GOT3 (cell line): Measurements from ENCODE around the gene FMNL2.

Experiments
- DNase-seq: peaks from one replicate; lab custom pipeline; 2025; ENCODE audit warnings: mixed read lengths; lab: John Stamatoyannopoulos, UW

FMNL2 gene

DNA sequence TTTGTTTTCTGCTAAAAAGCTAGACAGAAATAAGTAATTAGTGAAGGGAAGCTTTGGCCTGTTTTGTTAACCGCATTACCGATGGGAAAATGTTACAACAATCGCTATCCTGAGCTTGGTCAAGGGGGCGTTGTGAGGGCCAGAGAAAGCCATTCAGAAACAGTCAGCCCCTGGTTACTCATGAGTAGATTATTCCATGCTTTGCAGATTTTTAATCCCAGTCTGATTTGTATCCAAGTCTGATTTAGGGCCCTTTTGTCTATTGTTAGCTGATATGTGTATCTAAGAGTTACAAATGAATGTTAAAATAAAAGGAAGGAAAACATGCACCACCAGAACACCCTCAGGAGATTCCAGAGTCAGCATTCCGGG, 283.2 kb downstream of the FMNL2 start:
- no peak for DNase-seq

DNA sequence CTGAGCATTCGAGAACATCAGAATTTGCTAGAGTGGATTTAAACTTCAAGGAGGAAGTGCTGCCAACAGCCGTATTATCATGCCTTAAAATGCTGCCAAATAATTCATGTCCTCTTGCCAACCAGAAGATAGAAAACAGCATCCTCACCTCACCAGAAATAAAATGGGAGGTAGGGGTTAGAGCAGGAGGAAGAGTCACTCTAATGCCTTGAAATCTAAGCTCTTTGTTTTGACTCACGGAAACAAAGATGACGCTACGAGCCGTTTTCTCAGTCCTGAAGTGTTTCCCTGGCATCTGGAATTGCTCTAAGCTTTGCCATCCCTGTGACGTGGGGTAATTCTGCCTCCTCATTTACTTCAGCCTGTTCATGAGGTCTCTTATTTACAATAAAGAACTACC, 285.2 kb downstream of the FMNL2 start:
- DNase-seq: no peak

DNA sequence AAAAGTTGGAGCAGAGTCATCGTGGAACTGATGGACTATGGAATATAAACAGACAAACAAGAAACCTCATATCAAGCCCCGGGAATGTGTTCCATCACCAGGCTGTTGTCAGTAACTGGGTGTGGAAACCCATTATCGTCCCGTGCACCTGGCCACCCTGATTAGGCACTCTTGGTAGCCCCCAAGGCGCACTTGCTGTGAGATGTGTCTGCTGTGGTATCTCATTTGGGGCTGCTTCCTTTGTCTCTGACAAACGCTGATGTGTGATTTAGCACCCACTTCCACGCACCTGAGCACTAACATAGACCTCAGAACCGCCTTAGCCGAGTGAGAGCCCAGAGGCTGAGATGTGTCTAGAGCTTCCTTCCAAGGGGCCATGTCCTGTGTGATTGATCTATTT, 286.0 kb downstream of the FMNL2 start:
- no peak for DNase-seq

DNA sequence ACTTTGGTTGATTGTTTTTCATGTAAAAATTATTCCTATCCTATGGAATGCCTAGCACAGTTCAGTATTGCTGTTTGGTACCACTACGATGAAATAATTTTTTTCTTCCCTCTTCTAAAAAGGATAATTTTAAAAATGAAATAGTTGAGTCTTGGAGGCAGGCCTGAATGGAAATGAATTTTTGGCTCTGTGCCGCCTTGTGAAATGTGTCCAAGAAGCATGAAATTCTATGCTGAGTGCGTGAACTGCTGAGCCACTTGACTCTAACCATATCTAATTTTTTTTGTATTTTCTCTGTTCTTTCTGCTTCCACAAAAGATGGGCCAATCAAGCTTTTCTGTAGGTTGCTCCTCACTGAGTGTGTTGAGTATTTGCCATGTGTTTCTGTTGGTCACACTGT, 287.2 kb downstream of the FMNL2 start:
- DNase-seq: no peak

DNA sequence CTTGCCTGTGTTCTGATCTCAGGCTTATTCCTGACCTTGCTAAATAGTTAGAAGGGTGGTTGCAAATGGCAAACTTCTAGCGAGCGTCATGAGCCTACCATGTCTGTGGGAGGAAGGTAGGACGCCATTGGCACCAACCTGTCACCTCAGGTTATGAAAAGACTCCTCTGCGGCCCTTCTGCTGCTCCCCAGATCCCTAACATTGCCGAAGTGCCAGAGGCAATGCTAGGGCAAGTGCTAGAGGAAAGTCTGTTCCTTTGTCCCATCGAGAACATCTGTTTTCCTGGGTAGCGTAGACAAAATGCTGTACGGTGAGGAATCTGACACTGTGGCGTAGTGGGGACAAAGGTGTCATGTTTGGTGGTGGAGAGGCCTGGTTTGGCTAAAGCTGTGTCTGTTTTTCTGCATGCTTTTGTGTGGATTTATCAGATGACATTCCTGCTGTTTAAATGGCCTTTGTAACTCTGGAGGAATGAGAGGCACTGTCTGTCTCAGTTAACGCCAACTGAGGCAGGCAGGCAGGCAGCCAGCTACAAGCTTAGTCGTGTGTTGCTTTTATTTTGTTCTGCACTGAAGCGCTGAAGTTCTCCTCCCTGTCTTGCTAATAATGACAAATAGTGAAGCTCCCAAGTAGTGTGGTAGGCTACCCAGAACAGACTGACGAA, 288.2 kb downstream of the FMNL2 start:
- DNase-seq: no peak

DNA sequence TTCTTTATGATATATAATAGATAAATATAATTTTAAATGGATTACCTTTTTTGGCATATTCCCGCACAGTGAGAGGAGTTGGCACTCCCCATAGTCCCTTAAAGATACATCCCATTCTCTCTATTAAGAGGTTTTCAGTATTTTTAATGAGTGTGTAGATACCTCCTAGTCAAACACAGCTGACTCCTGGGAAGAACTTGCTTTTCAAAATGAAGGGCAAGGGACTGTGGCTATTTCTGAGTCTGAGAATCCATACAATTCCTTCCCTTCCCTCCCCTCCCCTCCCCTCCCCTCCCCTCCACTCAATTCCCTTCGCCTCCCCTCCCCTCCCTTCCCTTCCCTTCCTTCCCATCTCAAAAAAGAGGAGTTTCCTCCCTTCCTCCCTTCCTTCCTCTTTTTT, 288.8 kb downstream of the FMNL2 start:
- no peak for DNase-seq

DNA sequence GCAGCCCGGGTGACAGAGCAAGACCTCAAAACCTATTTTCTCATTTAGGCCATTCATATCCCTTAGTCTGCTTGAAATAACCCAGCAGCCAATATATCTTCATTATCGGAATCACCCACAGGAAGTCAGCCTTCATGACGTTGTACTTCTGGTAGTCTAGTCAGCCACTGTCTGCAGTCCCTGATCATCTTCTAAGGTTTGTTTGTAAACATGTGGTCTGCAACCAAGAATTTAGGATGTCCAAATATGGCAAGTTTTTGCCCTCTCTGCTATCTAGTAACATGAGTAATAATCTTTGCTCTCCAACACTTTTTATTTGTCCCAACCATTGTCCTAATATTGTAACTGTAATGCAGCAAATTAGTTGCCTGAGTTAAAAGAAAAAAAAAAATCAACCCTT, 289.8 kb downstream of the FMNL2 start:
- no peak for DNase-seq

DNA sequence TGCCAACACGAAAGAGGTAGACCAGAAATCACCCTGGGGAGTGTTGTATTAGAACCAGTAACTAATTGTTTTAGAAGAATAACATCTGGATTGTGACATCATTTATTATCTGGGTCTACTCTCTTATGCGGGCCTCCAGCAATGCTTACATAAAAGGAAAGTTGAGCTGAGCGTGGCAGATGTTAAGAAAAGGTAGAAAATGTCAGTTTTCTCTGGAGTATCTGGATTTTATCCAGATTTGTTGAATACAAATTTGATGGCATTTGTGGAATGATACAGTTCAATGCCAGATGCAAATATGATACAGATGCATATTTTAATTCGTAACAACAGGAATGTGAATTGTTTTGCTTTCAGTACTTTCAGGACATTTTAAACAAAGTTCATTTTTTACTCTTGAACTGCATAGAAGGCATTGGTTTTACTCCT, 292.0 kb downstream of the FMNL2 start:
- no peak for DNase-seq

DNA sequence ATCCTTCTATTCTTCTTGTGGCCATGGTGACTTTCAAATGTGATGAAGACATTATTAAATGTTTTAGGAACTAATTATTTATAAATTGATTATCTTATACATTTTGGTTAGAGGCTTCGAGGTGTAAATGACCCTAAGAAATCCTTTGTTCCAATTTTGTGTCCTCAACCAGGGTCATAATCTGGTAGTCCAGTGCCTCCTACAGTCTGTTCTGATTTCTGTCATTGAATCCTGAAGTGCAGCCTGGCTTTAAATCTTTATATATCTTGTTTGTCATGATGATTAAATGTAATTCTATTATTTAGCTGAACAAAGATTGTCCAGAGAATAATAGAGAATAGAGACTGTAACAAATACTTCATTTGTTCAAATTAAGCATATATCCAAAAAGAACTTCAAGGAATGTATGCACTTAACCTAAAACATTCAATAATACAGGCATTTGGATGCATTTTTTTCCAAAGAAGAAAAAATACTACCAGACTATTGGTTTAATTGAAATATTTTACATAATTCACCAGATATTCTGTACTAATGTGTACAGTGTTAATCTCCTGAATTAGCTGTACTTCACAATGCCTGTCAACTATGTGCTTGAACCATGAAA, 292.5 kb downstream of the FMNL2 start:
- no peak for DNase-seq

DNA sequence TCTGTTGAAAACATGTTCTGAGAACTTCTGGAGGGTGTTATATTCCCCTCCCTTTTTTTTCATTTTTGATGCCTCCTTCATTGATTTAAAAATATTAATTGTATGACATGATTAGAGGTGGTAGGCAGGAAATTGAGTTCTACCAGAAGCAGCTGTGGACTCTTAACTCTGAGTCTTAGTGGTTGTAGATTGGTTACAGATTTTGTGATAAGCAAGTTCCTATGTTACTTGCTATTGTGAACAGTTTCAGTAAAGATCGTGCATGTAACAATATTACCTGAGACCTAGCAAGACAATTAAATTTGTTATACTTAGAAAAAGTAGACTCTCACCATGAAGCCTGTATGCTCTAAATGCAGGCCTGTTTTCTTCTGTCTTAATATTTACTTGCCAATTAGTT, 294.2 kb downstream of the FMNL2 start:
- DNase-seq: no peak

DNA sequence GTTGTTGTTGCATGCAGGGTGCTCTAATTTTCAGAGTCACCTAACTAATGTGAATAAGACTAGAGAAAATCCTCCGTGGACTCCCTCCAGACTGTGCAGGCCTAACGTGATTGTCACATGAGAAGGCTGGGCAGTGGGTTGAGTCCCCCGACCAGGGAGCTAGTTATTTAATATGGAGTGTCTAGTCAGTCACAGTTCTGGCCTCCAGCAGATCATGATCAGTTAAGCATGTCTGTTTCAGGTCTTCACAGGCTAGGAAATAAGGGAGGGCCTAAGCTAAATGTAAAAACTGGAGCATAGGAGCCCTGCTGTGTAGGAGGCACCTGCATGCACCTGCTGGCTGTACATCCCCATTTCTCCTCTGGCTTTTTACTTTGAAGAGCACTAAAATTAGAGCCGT, 295.5 kb downstream of the FMNL2 start:
- no peak for DNase-seq

DNA sequence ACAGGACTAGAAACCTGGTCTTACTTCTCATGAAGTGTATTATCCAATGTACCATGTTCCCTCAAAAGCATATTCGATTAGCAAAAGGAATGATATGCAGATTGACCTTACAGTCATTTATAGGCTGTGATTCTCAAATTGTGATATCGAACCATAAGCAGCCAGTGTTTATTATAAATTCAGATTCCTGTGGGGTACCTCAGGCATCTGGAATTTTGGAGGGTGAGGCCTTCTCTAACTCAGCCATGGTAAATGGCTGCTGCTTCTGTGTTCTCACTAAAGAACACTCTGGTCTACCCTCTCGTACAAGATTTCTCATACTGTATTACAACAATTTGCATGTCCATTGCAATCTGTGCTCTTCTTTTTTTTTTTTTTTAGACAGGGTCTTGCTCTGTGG, 297.8 kb downstream of the FMNL2 start:
- no peak for DNase-seq

DNA sequence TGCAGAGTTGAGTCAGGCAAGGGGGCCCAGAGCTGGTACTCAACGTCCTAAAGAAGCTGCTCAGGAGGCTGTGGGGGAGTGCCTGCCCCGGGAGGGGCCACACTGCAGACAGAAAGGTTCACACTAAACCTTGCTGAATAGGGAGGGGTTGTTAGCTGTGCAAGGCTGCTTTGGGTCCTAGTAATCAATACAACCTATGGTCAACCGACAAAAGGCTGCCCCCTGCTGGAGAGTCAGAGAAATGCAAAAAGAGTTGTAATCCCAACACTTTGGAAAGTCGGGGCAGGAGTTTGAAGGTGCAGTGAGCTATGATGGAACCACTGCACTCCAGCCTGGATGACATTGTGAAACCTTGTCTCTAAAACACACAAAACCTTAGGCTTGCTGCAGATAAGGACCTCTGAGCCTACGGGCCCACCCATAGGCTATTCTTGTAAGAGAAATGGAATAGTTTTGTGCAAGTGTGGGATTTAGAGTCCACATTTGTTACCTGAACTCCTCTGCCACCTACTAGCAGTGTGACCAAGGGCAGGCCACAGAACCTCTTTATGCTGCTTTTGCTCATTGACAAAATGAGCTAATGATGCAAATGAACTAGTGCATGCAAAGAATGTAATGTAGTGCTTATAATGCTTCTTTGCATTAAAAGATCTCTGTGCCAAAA, 300.8 kb downstream of the FMNL2 start:
- no peak for DNase-seq

DNA sequence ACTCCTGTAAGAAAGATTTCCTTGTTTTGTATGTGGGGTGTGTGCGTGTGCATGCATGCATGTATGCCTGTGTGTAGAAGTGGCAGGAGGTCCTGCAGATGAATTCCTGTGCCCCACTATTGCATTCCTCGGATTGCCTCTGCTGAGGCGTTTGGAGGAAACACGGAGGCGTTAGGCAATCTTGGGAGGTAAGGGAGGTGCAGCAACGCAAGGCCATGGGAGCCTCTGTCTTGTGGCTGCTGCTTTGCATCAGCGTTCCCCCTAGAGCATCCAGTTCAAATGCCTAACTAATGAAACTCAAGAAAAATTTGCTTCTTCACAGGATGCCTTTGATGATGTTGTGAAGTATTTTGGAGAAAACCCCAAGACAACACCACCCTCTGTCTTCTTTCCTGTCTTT, 302.3 kb downstream of the FMNL2 start:
- DNase-seq: no peak

DNA sequence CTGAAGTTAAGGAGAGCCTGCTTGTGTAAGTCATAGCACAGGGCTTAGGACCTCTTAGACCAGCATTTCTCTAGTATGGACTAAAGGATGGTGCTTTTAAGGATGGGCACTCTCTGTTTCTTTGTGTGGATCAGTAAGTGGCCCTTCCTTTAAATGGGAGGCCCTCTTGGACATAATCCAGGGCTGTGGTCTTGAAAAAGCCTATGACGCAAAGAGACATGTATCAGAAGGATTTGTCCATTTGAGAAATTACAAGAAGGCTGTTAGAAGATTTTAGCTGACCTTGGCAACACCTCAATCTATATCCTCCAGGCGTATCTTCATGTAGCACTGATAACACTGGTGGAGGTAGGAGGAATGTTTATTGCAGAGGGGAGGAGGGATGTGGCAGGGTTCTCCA, 303.1 kb downstream of the FMNL2 start:
- DNase-seq: no peak

DNA sequence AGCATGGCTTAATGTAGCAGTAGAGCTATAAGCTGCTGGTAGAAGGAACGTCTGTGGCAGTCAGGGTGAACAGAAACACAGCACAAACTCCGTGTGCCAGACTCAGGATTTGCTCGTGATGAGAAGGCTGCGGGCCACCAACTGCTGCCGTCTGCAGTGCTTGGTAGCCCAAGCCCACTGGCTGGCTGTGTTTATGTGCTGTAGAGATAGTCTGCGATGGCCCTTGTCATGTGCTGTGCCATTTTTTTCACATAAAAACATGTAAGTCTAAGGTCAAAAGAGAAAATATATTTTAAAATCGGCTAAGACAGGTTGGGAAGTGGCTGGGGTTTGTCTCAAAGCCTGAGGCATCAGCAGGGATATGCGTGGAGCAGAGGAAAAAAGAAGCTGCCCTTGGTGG, 303.6 kb downstream of the FMNL2 start:
- no peak for DNase-seq

DNA sequence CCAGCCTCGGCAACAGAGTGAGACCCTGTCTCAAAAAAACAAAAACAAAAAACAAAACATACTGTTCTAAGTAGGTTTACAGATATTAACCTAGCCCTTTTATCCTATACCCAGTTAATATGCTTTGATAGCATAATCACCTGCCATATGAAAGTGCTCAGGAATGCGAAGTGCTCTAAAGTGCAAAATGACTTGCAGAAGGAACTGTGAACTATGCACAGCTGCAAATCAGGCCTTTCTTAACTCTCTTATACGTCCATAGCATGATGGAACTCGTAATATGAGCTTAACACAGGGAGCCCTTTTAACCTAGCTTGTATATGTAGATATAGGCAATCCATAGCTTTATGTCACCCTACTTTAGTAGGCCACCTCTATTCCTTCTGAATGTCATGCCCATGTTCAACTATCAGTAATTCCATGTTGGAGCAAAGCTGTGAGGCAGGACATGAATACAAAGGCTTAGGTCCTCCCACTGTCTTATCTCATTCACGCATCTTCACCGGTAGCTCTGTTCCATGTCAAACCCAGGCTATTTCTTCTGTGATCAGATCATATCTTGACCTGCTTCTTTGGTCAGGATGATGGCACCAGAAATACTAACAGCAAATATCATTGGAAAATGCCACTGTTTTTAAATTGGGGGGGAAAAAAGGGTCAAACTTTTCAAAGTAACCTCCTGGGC, 309.4 kb downstream of the FMNL2 start:
- no peak for DNase-seq

DNA sequence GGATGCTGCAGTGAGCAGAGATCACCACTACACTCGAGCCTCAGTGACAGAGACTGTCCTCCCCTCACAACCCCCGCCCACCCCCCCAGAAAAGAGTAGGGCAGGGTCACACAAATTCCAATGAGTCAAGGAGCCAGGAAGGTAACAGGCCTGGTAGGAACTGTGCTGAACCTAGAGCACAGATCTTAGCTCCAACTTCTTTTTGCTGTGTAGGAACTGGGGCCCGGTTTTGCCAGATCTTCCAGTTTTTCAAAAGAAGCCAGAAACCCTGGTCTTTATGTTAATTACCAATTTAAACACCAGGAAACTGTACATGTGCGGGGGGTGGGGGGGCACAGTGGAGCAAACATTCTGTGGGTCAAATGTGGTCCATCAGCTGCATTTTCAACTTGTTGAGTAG, 311.3 kb downstream of the FMNL2 start:
- no peak for DNase-seq

DNA sequence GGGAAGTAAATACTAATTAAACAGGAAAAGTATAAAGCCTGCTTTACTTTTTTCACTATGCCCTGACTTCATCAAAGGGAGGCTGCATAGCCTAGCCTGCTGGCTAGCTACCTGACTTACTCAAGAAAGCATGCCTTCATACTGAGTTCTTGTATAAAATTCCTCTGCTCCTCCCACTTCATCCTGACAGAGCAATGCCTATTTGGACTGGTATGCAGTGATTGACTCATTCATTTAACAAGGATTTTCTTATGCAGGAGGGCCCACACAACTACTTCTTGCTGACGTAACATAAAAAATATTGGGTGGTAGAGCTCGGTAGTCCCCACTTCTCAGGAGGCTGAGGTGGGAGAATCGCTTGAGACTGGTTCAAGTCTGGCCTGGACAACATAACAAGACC, 311.8 kb downstream of the FMNL2 start:
- no peak for DNase-seq

DNA sequence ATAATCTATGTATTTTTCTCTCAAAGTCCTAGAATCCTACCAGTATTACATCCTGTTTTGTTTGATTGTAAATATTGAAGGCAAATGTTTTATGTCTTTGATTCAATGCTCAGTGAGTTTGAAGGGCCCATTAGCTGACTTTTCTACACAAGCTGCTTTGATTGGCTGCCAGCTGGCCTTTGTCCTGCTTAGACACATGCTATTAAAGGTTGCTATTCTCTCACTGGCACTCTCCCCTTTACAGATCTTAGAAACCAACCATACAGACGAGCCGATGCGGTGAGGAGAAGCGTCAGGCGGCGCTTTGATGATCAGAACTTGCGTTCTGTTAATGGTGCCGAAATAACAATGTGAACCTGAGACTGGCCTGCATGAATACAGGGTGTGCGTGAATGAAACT, 312.6 kb downstream of the FMNL2 start:
- DNase-seq: no peak

DNA sequence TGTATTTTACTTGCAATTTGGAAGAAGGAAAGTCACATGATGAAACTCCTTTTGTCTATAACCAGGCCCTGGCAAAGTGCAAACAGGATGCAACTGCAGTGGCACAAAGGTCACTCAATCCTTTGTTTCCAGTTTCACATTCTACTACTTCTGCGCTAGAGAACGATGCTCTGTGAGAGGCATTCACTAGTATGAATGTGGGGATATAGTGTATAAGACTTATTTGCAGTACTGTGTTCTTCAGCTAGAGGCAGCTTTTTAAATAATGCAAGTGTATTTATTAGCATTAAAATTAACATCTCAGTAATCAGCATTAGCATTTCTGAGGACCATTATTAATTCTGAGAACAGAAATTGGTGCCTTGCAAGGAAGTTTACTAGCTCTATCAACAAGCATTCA, 313.4 kb downstream of the FMNL2 start:
- no peak for DNase-seq

DNA sequence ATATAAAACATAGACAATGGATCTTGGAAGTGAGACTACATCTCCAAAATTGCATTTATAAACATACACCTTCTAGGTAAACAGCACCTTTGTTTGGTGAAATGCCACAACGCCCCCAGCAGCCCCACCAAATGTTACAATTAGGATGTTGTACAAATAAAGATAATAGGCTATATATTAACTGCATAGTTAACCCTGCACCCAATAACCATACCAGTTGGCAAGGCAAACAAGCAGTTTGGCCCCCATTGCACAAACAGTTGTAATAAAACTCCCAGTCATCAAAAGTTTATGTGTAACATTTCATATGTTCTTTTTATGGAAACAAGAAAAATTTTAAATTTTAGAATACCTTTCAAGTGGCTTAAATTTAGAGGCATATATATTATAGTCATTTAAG, 315.0 kb downstream of the FMNL2 start:
- DNase-seq: no peak

DNA sequence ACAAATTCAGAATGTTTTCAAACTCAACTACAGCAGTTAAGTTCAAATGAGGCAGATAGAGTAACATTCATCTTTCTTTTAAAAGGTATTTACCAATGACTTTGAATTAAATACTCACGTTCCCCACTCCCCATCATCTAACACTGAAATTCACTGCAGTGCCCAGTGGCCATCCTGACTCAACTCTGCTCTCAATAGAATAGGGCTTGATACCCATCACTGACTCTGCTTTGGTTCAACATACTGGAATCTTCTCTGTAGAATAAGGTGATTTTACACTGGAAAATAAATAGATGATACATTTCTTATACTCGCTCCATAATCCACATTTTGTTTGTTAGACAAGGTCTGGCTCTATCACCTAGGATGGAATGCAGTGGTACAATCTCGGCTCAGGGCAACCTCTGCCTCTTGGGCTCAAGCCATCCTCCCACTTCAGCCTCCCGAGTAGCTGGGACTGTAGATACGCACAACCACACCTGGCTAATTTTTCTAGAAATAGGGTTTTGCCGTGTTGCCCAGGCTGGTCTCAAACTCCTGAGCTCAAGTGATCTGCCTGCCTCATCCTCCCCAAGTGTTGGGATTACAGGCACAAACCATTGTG, 315.9 kb downstream of the FMNL2 start:
- no peak for DNase-seq
